HG02642 (cell line): Measurements from ENCODE around the gene CACHD1.
"Not testable (repeated sequence)": the region's sequence is repeated elsewhere in the genome, so short reads cannot be mapped to it uniquely, and the experiment has no call there.

Source experiments
- ATAC-seq: cut with Tn5 transposase; IDR thresholded peaks from one replicate; pipeline ENCODE4 v1.9.1; 2021; ENCODE audit warnings: mild to moderate bottlenecking; ENCODE audit not compliant: unreplicated experiment, poor library complexity

The CACHD1 gene

GRCh38 chr1:64578270-64578973, 108.5 kb downstream of the CACHD1 start:
- ATAC-seq = no peak

- ATAC-seq = no peak
Observed at GRCh38 chr1:64579767-64580166, 109.8 kb downstream of the CACHD1 start.

- no peak for ATAC-seq
Observed at GRCh38 chr1:64581135-64581842, 111.4 kb downstream of the CACHD1 start.

- no peak for ATAC-seq
Observed at GRCh38 chr1:64581843-64582185, 111.9 kb downstream of the CACHD1 start.

GRCh38 chr1:64584479-64584878, 114.5 kb downstream of the CACHD1 start:
- ATAC-seq = no peak

GRCh38 chr1:64588876-64589275, 118.9 kb downstream of the CACHD1 start:
- no peak for ATAC-seq

GRCh38 chr1:64590316-64590715, 120.4 kb downstream of the CACHD1 start:
- ATAC-seq = no peak

GRCh38 chr1:64594446-64594845, 124.5 kb downstream of the CACHD1 start:
- ATAC-seq = no peak

GRCh38 chr1:64595871-64596515, 126.1 kb downstream of the CACHD1 start:
- ATAC-seq = no peak

GRCh38 chr1:64597113-64597512, 127.2 kb downstream of the CACHD1 start:
- ATAC-seq = no peak

GRCh38 chr1:64598100-64598571, 128.2 kb downstream of the CACHD1 start:
- ATAC-seq = no peak

- no peak for ATAC-seq
Observed at GRCh38 chr1:64599242-64599641, 129.3 kb downstream of the CACHD1 start.

GRCh38 chr1:64601207-64601606, 131.3 kb downstream of the CACHD1 start:
- ATAC-seq = no peak

GRCh38 chr1:64608005-64608650, 138.2 kb downstream of the CACHD1 start:
- ATAC-seq = no peak

- ATAC-seq = no peak
Observed at GRCh38 chr1:64608651-64609048, 138.7 kb downstream of the CACHD1 start.

- not testable (repeated sequence) for ATAC-seq
Observed at GRCh38 chr1:64610950-64611349, 141.0 kb downstream of the CACHD1 start.

GRCh38 chr1:64616039-64616438, 146.1 kb downstream of the CACHD1 start:
- ATAC-seq = no peak

GRCh38 chr1:64623750-64624191, 153.8 kb downstream of the CACHD1 start:
- ATAC-seq = no peak

- ATAC-seq = no peak
Observed at GRCh38 chr1:64624218-64624713, 154.3 kb downstream of the CACHD1 start.

- ATAC-seq = no peak
Observed at GRCh38 chr1:64624808-64625207, 154.9 kb downstream of the CACHD1 start.

- no peak for ATAC-seq
Observed at GRCh38 chr1:64630611-64631010, 160.7 kb downstream of the CACHD1 start.
